Nephron progenitor cell (in vitro differentiated cells): Measurements from ENCODE around the gene NOVA1.
A peak's percentile ranks its signal among the peaks of the same experiment; 100 is the strongest.

Source experiments
- DNase-seq: peaks from one replicate; pipeline ENCODE4 v3.0.0; 2021
- H3K27ac Mint-ChIP-seq: 2 replicates; pipeline ENCODE4 v1.8.0; 2021; ENCODE audit warnings: mild to moderate bottlenecking, moderate library complexity, mixed read lengths
- H3K27me3 Mint-ChIP-seq: 2 replicates; pipeline ENCODE4 v1.8.0; 2021; ENCODE audit warnings: mild to moderate bottlenecking, low read depth, mixed read lengths; ENCODE audit not compliant: poor library complexity
- H3K36me3 Mint-ChIP-seq: 2 replicates; pipeline ENCODE4 v1.8.0; 2021; ENCODE audit warnings: low read depth, mixed read lengths
- H3K4me1 Mint-ChIP-seq: 2 replicates; pipeline ENCODE4 v1.8.0; 2021; ENCODE audit warnings: mixed read lengths
- H3K4me3 Mint-ChIP-seq: 2 replicates; pipeline ENCODE4 v1.8.0; 2021; ENCODE audit warnings: mild to moderate bottlenecking, moderate library complexity, mixed read lengths
- H3K9me3 Mint-ChIP-seq: 2 replicates; pipeline ENCODE4 v1.8.0; 2021; ENCODE audit warnings: mild to moderate bottlenecking, moderate library complexity, mixed read lengths
- CTCF ChIP-seq: fragments of 200-600 bp; sonication (generic); IDR thresholded peaks from 2 replicates; pipeline ENCODE4 v1.5.0; 2021; ENCODE audit warnings: antibody characterized with exemption

The NOVA1 gene

GRCh38 chr14:26601856-26602255, 4.0 kb upstream of the NOVA1 start:
- Mint-ChIP-seq H3K4me1 (peaks cover 11% of the 10 kb centered on the region), H3K9me3 (no peaks in the 10 kb centered on the region), H3K4me3 (no peak overlapping the region), H3K27me3 (peaks cover 4% of the 10 kb centered on the region), H3K36me3 (no peaks in the 10 kb centered on the region), H3K27ac (peak overlapping the region; percentile 48)
- TF ChIP-seq CTCF, result no peak
- DNase-seq, result no peak

GRCh38 chr14:26599291-26599690, 1.5 kb upstream of the NOVA1 start:
- TF ChIP-seq CTCF, result no peak
- Mint-ChIP-seq H3K36me3 (no peaks in the 10 kb centered on the region), H3K27me3 (peaks cover 13% of the 10 kb centered on the region), H3K4me3 (peak overlapping the region; percentile 95), H3K27ac (no peak overlapping the region), H3K9me3 (no peaks in the 10 kb centered on the region), H3K4me1 (peaks cover 36% of the 10 kb centered on the region)
- DNase-seq, result no peak

GRCh38 chr14:26598672-26599131, 869 bp upstream of the NOVA1 start:
- H3K36me3 Mint-ChIP-seq, result no peaks in the 10 kb centered on the region
- H3K4me1 Mint-ChIP-seq, result peaks cover 36% of the 10 kb centered on the region
- peak; percentile 5 for DNase-seq
- peak overlapping the region; percentile 95 for H3K4me3 Mint-ChIP-seq
- no peak for TF ChIP-seq CTCF
- peak overlapping the region; percentile 36 for H3K27ac Mint-ChIP-seq
- no peaks in the 10 kb centered on the region for H3K9me3 Mint-ChIP-seq
- H3K27me3 Mint-ChIP-seq, result peaks cover 13% of the 10 kb centered on the region

GRCh38 chr14:26598081-26598671, 343 bp upstream of the NOVA1 start:
- peak; percentile 93 for DNase-seq
- Mint-ChIP-seq H3K4me3 (peak overlapping the region; percentile 100), H3K9me3 (no peaks in the 10 kb centered on the region), H3K4me1 (peaks cover 36% of the 10 kb centered on the region), H3K36me3 (no peaks in the 10 kb centered on the region), H3K27me3 (peaks cover 13% of the 10 kb centered on the region), H3K27ac (peak overlapping the region; percentile 36)
- no peak for TF ChIP-seq CTCF

GRCh38 chr14:26597071-26597588, 703 bp downstream of the NOVA1 start:
- peaks cover 36% of the 10 kb centered on the region for H3K4me1 Mint-ChIP-seq
- TF ChIP-seq CTCF, result no peak
- H3K27ac Mint-ChIP-seq, result peak overlapping the region; percentile 92

GRCh38 chr14:26596543-26597061, 1.2 kb downstream of the NOVA1 start:
- peak overlapping the region; percentile 100 for H3K4me3 Mint-ChIP-seq
- H3K4me1 Mint-ChIP-seq, result peaks cover 36% of the 10 kb centered on the region
- no peaks in the 10 kb centered on the region for H3K9me3 Mint-ChIP-seq
- no peak for TF ChIP-seq CTCF
- H3K27ac Mint-ChIP-seq, result no peak overlapping the region
- peaks cover 13% of the 10 kb centered on the region for H3K27me3 Mint-ChIP-seq
- H3K36me3 Mint-ChIP-seq, result no peaks in the 10 kb centered on the region
- peak; percentile 12 for DNase-seq

More at GRCh38 chr14:26597071-26597588, 703 bp downstream of the NOVA1 start:
- H3K9me3 Mint-ChIP-seq, result no peaks in the 10 kb centered on the region
- no peaks in the 10 kb centered on the region for H3K36me3 Mint-ChIP-seq
- DNase-seq, result peak; percentile 54
- peaks cover 13% of the 10 kb centered on the region for H3K27me3 Mint-ChIP-seq
- peak overlapping the region; percentile 100 for H3K4me3 Mint-ChIP-seq
